ENCODE results near the gene C5AR2. TPM values are rescaled to one million over a fixed set of nuclear protein-coding genes. Genes with fewer than 3 reads are reported as not detected.
"Not testable (repeated sequence)": the region's sequence is repeated elsewhere in the genome, so short reads cannot be mapped to it uniquely, and the experiment has no call there.

The C5AR2 gene
- total and polyA plus RNA-seq, 2 donors (not counting 1 experiment from before 2014, with no cell fraction given) = under 0.01 to 0.08 TPM

DNA sequence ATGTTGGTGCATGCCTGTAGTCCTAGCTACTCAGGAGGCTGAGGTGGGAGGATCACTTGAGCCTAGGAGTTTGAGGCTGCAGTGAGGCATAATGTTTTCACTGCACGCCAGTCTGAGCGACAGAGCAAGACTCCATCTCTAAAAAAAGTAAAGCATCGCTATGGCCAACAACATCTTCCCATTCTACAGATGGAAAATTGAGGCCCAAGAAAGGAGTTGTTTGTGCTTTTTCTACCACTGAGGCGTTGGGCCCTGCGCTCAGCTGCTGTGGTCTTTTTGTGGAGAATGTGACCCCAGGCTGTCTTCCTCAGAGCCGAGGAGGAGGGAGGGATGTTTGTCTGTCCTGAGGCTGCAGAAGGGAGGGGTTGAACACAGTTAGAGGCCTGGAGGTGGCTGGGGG, 485 bp upstream of the C5AR2 start:
- H3K27ac ChIP-seq (ENCODE audit: insufficient read depth, low read length) = no peak overlapping the region
- no peaks in the 10 kb centered on the region for H3K4me1 ChIP-seq (ENCODE audit: control insufficient read depth, extremely low read depth, insufficient read depth, low read length)
- H3K79me2 ChIP-seq (ENCODE audit: control insufficient read depth, insufficient read depth, low read length) = no peaks in the 10 kb centered on the region
- no peaks in the 10 kb centered on the region for H3K9me3 ChIP-seq (ENCODE audit: control insufficient read depth, insufficient read depth, low read depth, low read length)
- H3K4me2 ChIP-seq (ENCODE audit: extremely low read depth, insufficient read depth, low read length) = no peak overlapping the region
- no peak for DNase-seq (ENCODE audit: low read depth in 2 of 2)
- H3K27me3 ChIP-seq (ENCODE audit: control insufficient read depth, insufficient read depth, low read length) = no peaks in the 10 kb centered on the region
- no peak overlapping the region for H3K9ac ChIP-seq (ENCODE audit: insufficient read depth, low read length)
- no peak for TF ChIP-seq EZH2 (IDR thresholded peaks at IDR 0.05; ENCODE audit: low read length, missing control alignments)
- TF ChIP-seq, protein P1, sequence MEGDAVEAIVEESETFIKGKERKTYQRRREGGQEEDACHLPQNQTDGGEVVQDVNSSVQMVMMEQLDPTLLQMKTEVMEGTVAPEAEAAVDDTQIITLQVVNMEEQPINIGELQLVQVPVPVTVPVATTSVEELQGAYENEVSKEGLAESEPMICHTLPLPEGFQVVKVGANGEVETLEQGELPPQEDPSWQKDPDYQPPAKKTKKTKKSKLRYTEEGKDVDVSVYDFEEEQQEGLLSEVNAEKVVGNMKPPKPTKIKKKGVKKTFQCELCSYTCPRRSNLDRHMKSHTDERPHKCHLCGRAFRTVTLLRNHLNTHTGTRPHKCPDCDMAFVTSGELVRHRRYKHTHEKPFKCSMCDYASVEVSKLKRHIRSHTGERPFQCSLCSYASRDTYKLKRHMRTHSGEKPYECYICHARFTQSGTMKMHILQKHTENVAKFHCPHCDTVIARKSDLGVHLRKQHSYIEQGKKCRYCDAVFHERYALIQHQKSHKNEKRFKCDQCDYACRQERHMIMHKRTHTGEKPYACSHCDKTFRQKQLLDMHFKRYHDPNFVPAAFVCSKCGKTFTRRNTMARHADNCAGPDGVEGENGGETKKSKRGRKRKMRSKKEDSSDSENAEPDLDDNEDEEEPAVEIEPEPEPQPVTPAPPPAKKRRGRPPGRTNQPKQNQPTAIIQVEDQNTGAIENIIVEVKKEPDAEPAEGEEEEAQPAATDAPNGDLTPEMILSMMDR (conservative IDR thresholded peaks at IDR 0.05 in 1 of 2, IDR thresholded peaks at IDR 0.05 in 1 of 2; ENCODE audit: low read depth in 1 of 2, low read length in 2 of 2) = no peak
- H3K36me3 ChIP-seq (ENCODE audit: control insufficient read depth, insufficient read depth, low read length) = no peaks in the 10 kb centered on the region
- H3K4me3 ChIP-seq (replicated peaks in 1 of 4; ENCODE audit: control extremely low read depth in 1 of 4, insufficient read depth in 1 of 4, low read depth in 3 of 4, low read length in 4 of 4) = no peak overlapping the region
- H4K20me1 ChIP-seq (ENCODE audit: control insufficient read depth, extremely low read depth, insufficient read depth, low read length) = no peaks in the 10 kb centered on the region
- no peak overlapping the region for H2AFZ ChIP-seq (ENCODE audit: low read length)

DNA sequence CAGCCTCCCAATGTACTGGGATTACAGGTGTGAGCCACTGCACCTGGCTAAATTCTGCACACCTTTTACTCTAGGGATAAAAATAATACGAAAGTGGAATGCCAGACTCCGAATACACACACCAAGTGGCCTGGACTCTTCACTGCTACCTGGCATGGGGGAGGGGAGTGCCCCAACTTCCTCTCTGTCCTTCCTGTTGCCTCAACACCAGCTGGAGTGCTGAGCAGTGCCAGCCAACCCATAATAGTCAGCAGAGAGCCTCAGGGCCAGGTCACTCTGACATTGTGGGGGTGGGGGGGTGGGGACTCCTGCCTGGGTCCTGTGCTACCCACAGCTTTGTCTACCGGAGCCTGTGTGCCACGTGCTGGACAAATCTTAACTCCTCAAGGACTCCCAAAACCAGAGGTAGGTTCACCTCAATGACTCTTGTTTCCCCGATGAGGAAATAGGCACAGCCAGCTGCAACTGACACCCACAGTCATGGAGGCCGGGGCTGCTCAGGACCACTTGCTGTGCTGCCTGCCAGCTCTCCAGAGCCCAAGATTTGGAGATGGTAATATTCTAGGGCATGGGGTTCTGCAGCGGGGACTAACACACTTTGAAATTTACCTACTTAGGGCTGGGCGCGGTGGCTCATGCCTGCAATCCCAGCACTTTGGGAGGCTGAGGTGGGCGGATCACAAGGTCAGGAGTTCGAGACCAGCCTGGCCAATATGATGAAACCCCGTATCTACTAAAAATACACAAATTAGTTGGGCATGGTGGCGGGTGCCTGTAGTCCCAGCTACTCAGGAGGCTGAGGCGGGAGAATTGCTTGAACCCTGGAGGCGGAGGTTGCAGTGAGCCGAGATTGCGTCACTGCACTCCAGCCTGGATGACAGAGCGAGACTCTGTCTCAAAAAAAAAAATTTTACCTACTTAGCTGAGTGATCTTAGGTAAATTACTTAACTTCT, 5.1 kb downstream of the C5AR2 start:
- H3K4me3 ChIP-seq (replicated peaks in 1 of 4; ENCODE audit: control extremely low read depth in 1 of 4, insufficient read depth in 1 of 4, low read depth in 3 of 4, low read length in 4 of 4); DNase-seq (ENCODE audit: low read depth in 2 of 2); H3K9ac ChIP-seq (ENCODE audit: insufficient read depth, low read length); H2AFZ ChIP-seq (ENCODE audit: low read length); H3K79me2 ChIP-seq (ENCODE audit: control insufficient read depth, insufficient read depth, low read length); H3K36me3 ChIP-seq (ENCODE audit: control insufficient read depth, insufficient read depth, low read length); H3K27me3 ChIP-seq (ENCODE audit: control insufficient read depth, insufficient read depth, low read length); H3K4me2 ChIP-seq (ENCODE audit: extremely low read depth, insufficient read depth, low read length); H3K4me1 ChIP-seq (ENCODE audit: control insufficient read depth, extremely low read depth, insufficient read depth, low read length); H3K9me3 ChIP-seq (ENCODE audit: control insufficient read depth, insufficient read depth, low read depth, low read length); H4K20me1 ChIP-seq (ENCODE audit: control insufficient read depth, extremely low read depth, insufficient read depth, low read length); H3K27ac ChIP-seq (ENCODE audit: insufficient read depth, low read length): not testable (repeated sequence)

DNA sequence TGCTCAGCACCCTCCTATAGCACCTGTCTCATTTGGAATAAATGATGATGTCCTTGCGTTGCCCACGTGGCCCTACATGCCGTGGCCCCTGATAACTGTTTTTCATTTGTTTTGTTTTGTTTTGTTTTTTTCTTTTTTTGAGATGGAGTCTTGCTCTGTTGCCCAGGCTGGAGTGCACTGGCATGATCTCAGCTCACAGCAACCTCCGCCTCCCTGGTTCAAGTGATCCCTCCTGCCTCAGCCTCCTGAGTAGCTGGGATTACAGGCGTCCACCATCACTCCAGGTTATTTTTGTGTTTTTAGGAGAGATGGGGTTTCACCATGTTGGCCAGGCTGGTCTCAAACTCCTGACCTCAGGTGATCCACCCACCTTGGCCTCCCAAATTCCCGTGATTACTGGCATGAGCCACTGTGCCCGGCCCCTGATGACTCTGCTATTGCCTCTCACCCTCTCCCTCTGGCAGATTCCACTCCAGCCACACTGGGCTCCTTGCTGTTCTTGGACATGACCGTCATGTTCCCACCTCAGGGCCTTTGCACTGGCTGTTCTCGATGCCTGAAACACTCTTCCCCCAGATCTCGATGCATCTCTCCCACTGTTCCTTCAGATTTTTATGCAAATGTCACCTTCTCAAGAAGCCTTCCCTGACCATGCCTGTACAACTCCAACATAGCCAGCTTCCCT, 7.4 kb downstream of the C5AR2 start:
- H3K9me3 ChIP-seq (ENCODE audit: control insufficient read depth, insufficient read depth, low read depth, low read length) = no peaks in the 10 kb centered on the region
- H3K27ac ChIP-seq (ENCODE audit: insufficient read depth, low read length) = no peak overlapping the region
- DNase-seq (ENCODE audit: low read depth in 2 of 2) = no peak
- no peaks in the 10 kb centered on the region for H3K27me3 ChIP-seq (ENCODE audit: control insufficient read depth, insufficient read depth, low read length)
- H4K20me1 ChIP-seq (ENCODE audit: control insufficient read depth, extremely low read depth, insufficient read depth, low read length) = no peaks in the 10 kb centered on the region
- H3K4me2 ChIP-seq (ENCODE audit: extremely low read depth, insufficient read depth, low read length) = no peak overlapping the region
- no peaks in the 10 kb centered on the region for H3K4me1 ChIP-seq (ENCODE audit: control insufficient read depth, extremely low read depth, insufficient read depth, low read length)
- no peaks in the 10 kb centered on the region for H3K36me3 ChIP-seq (ENCODE audit: control insufficient read depth, insufficient read depth, low read length)
- H3K79me2 ChIP-seq (ENCODE audit: control insufficient read depth, insufficient read depth, low read length) = no peaks in the 10 kb centered on the region
- no peak overlapping the region for H3K4me3 ChIP-seq (replicated peaks in 1 of 4; ENCODE audit: control extremely low read depth in 1 of 4, insufficient read depth in 1 of 4, low read depth in 3 of 4, low read length in 4 of 4)
- H2AFZ ChIP-seq (ENCODE audit: low read length) = no peak overlapping the region
- no peak for TF ChIP-seq EZH2 (IDR thresholded peaks at IDR 0.05; ENCODE audit: low read length, missing control alignments)
- TF ChIP-seq, protein P1 (conservative IDR thresholded peaks at IDR 0.05 in 1 of 2, IDR thresholded peaks at IDR 0.05 in 1 of 2; ENCODE audit: low read depth in 1 of 2, low read length in 2 of 2) = no peak
- H3K9ac ChIP-seq (ENCODE audit: insufficient read depth, low read length) = no peak overlapping the region

All from fibroblast of lung (primary cell).